Measurements from ENCODE around the gene NT5C3B.

DNA sequence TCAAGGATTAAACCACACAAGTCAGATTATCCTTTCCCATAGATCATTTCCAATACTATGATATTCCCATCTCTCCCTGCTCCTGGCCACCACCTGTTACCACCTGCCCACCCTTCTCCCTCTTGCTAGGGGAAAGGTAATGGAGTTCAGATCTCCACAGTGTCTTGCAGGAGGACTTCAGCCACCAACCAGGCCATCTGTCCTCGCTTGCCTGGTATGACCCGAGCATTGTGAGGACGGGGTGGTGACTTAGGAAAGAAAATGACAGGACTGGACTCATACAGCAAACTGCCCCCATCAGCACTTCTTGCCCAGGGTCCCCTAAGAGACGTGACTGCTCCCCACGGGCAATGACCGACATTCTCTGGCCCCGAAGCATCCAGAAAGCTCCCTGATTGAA, 12.5 kb downstream of the NT5C3B start:
- TF ChIP-seq CTCF (IDR thresholded peaks at IDR 0.05; ENCODE audit: poor library complexity, severe bottlenecking) = no peak
- no peak for TF ChIP-seq RAD21 (conservative IDR thresholded peaks at IDR 0.05)
- TF ChIP-seq SMC3 (conservative IDR thresholded peaks at IDR 0.05; ENCODE audit: poor library complexity) = no peak
- TF ChIP-seq EZH2 (IDR thresholded peaks at IDR 0.05; ENCODE audit: borderline replicate concordance, insufficient read depth, low read length, poor library complexity, severe bottlenecking) = no peak

Measured in neural cell (in vitro differentiated cells).